Activated CD4-positive, alpha-beta T cell treated with anti-CD3 and anti-CD28 coated beads for 4 hours (primary cell): ENCODE data around the gene ALG2.
"Not testable (repeated sequence)": the region's sequence is repeated elsewhere in the genome, so short reads cannot be mapped to it uniquely, and the experiment has no call there.

ENCODE experiments used
- DNase-seq, 2 donors: peaks; one replicate each; pipeline ENCODE4 v3.0.0-alpha.2; 2020

ALG2 gene

GRCh38 chr9:99237356-99237755 is 15.6 kb upstream of the ALG2 start:
- DNase-seq: no peak

GRCh38 chr9:99235926-99236634 is 14.3 kb upstream of the ALG2 start:
- DNase-seq: no peak

- no peak for DNase-seq
Measured at GRCh38 chr9:99235069-99235468, 13.3 kb upstream of the ALG2 start.

- no peak for DNase-seq
Measured at GRCh38 chr9:99234618-99235017, 12.9 kb upstream of the ALG2 start.

GRCh38 chr9:99231711-99232110 is 10.0 kb upstream of the ALG2 start:
- DNase-seq: peak; percentile 7 to 16

- DNase-seq: no peak
Measured at GRCh38 chr9:99230206-99230605, 8.5 kb upstream of the ALG2 start.

- no peak for DNase-seq
Measured at GRCh38 chr9:99226054-99226453, 4.3 kb upstream of the ALG2 start.

- no peak for DNase-seq
Measured at GRCh38 chr9:99224445-99224844, 2.7 kb upstream of the ALG2 start.

GRCh38 chr9:99222416-99223270 is 901 bp upstream of the ALG2 start:
- no peak for DNase-seq

GRCh38 chr9:99221266-99221620 is 499 bp downstream of the ALG2 start:
- DNase-seq: no peak

- DNase-seq: no peak
Measured at GRCh38 chr9:99220011-99220410, 1.7 kb downstream of the ALG2 start.

- no peak for DNase-seq
Measured at GRCh38 chr9:99216073-99216472, 5.7 kb downstream of the ALG2 start.

- no peak for DNase-seq
Measured at GRCh38 chr9:99213197-99213596, 8.5 kb downstream of the ALG2 start.

- no peak for DNase-seq
Measured at GRCh38 chr9:99211746-99212145, 10.0 kb downstream of the ALG2 start.

- no peak for DNase-seq
Measured at GRCh38 chr9:99210572-99210971, 11.2 kb downstream of the ALG2 start.

- DNase-seq: no peak
Measured at GRCh38 chr9:99201603-99202002, 20.1 kb downstream of the ALG2 start.

GRCh38 chr9:99199938-99200539 is 21.7 kb downstream of the ALG2 start:
- DNase-seq: no peak

- no peak for DNase-seq
Measured at GRCh38 chr9:99197987-99198386, 23.8 kb downstream of the ALG2 start.

GRCh38 chr9:99197124-99197630 is 24.6 kb downstream of the ALG2 start:
- DNase-seq: no peak

GRCh38 chr9:99196484-99196883 is 25.3 kb downstream of the ALG2 start:
- not testable (repeated sequence) for DNase-seq

- DNase-seq: no peak
Measured at GRCh38 chr9:99193466-99193821, 28.3 kb downstream of the ALG2 start.

GRCh38 chr9:99192786-99193465 is 28.8 kb downstream of the ALG2 start:
- no peak for DNase-seq

- DNase-seq: no peak
Measured at GRCh38 chr9:99190597-99191283, 31.0 kb downstream of the ALG2 start.
